GM10248 (cell line): Measurements from ENCODE around the gene VEGFB.

Experiments used
- CTCF ChIA-PET: fragments of 300-600 bp; sonication (Branson Sonifier 250); formaldehyde crosslinking; extraction: SDS; loops from one replicate; lab custom pipeline; 2021; ENCODE audit warnings: antibody characterized with exemption; lab: Yijun Ruan, JAX
- POLR2A ChIA-PET: fragments of 350-650 bp; sonication (Branson Sonifier 250); formaldehyde crosslinking; extraction: SDS; loops from one replicate; lab custom pipeline; 2020; ENCODE audit warnings: antibody characterized with exemption; lab: Yijun Ruan, JAX
- DNase-seq: peaks from one replicate; pipeline ENCODE4 v3.0.0; 2012; ENCODE audit errors: extremely low spot score
- TF ChIP-seq, protein P1 (sequence below): IDR thresholded peaks from 2 replicates; pipeline ENCODE4 v1.5.1; 2012; ENCODE audit warnings: mild to moderate bottlenecking, low read depth; ENCODE audit errors: extremely low read depth, missing control alignments, control extremely low read depth

VEGFB gene

DNA sequence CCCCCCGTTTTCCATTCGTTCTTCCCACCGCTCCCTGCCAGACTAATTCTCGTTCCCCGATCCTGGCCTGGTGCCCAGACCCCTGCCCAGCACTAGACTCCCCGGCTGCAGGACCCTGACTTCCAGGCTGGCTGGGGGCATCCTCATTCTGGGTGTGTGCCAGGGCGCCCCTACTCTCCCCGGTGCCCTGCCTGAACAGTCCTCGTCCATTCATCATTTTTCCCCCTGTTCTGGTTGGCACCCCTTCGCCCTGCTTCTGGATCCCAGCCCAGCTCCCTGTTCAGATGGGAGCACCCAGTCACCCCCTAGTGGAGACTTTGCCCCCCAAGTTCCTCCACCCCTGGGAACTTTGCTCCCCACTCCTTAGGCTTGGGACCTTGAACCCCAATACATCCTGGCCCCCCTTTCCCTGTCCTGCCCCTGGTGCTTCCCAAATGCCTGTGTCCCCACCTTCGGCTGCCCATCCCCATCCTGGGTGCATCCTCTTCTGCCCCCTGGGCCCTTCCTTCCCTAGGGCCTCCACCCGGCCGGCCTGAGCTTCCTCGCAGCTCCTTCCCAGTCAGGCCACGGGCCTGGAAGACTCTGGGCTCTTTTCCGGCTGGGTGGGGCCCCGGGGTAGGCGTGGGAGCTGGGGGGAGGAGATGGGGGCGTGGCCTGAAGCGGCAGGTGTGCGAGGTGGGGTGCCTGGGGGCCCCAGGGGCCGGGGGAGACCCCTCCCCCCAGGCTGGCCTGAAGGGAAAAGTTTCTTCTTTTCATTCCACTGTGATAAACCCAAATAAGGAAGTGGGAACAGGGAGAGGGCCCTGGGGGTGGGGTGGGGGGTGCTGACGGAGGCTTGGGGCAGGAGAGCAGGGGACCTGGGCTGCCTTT, 17.9 kb downstream of the VEGFB start:
- POLR2A ChIA-PET: interaction anchor here (0.9 to 1.3 kb wide), 2 partner anchors 11 to 19 kb away, joined by 3 to 4 read pairs; no protein-coding TSS in a partner anchor
- CTCF ChIA-PET: interaction anchor here (0.8 to 4.6 kb wide), 15 partner anchors 8 to 65 kb away, joined by 3 to 134 read pairs (median 4); partner anchors contain the start of genes BAD, CATSPERZ, FERMT3 and FKBP2

DNA sequence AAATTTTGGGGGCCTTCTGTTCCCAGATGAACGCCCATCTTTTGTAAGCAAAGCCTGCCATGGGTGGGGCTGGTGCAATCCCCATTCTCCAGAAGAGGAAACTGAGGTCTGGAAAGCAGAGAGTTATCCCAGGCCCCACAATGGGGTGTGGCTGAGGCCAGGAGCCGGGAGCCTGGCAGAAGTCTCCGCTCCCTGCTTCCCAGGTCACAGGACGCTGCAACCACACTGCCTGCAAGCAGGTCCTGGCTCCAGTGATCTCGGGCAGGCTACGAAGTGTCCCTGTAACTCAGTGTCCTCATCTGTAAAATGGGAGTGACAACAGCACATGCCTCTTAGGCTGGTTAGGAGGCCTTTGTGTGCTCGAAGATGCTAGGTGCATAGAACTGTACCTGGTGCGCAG, 18.7 kb downstream of the VEGFB start:
- ChIA-PET POLR2A (no interaction called here), CTCF (interaction anchor here (1.4 to 4.6 kb wide), 6 partner anchors 12 to 51 kb away, joined by 4 to 134 read pairs (median 10); partner anchors contain the start of gene FERMT3)
- TF ChIP-seq, protein P1, sequence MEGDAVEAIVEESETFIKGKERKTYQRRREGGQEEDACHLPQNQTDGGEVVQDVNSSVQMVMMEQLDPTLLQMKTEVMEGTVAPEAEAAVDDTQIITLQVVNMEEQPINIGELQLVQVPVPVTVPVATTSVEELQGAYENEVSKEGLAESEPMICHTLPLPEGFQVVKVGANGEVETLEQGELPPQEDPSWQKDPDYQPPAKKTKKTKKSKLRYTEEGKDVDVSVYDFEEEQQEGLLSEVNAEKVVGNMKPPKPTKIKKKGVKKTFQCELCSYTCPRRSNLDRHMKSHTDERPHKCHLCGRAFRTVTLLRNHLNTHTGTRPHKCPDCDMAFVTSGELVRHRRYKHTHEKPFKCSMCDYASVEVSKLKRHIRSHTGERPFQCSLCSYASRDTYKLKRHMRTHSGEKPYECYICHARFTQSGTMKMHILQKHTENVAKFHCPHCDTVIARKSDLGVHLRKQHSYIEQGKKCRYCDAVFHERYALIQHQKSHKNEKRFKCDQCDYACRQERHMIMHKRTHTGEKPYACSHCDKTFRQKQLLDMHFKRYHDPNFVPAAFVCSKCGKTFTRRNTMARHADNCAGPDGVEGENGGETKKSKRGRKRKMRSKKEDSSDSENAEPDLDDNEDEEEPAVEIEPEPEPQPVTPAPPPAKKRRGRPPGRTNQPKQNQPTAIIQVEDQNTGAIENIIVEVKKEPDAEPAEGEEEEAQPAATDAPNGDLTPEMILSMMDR: no peak
- DNase-seq: no peak

More for the DNA sequence above, 17.9 kb downstream of the VEGFB start:
- peak; percentile 50 for DNase-seq
- TF ChIP-seq, protein P1: peak; percentile 31

DNA sequence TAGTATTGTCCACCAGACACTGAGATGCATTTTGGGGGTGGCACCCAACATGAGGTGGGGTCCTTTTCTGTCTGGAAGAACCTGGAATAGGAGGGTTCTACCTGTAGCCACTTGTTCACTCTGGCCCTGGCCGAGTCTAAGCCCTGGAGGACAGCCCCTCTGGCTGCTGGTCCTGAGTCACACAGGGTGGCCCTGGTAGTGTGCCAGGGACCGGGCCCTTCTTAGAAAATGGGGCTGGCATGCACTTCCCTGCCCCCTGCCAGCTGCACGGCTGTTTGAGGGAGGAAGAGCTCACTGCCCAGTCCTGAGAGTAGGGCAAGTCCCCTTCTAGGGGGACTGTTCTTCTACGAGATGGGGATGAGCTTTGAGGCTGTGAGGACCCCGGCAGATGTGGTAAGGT, 19.1 kb downstream of the VEGFB start:
- DNase-seq: no peak
- POLR2A ChIA-PET: interaction anchor here (0.6 kb wide), 1 partner anchor 75 kb away, joined by 4 read pairs; no protein-coding TSS in a partner anchor
- TF ChIP-seq, protein P1: no peak
- CTCF ChIA-PET: interaction anchor here (1.2 to 3.2 kb wide), 3 partner anchors 10 to 48 kb away, joined by 3 to 11 read pairs (median 4); no protein-coding TSS in a partner anchor

DNA sequence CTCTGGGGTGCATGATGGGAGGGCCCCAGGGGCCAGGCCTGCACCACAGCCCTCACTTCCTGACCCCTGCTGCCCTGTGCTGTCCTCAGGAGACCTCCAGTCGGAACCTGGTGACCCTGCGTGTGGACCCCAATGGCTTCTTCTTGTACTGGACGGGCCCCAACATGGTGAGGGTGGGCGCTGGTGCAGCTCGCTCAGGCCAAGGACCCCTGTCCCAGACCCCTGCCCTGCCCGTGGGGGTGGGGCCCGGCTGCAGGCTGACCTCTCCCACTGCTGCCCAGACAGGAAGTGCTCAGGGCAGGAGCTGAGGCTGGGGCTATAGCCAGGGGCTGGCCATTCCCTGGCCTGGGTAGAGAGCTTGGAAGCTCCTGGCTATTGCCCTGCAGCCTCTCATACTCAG, 19.9 kb downstream of the VEGFB start:
- no peak for DNase-seq

DNA sequence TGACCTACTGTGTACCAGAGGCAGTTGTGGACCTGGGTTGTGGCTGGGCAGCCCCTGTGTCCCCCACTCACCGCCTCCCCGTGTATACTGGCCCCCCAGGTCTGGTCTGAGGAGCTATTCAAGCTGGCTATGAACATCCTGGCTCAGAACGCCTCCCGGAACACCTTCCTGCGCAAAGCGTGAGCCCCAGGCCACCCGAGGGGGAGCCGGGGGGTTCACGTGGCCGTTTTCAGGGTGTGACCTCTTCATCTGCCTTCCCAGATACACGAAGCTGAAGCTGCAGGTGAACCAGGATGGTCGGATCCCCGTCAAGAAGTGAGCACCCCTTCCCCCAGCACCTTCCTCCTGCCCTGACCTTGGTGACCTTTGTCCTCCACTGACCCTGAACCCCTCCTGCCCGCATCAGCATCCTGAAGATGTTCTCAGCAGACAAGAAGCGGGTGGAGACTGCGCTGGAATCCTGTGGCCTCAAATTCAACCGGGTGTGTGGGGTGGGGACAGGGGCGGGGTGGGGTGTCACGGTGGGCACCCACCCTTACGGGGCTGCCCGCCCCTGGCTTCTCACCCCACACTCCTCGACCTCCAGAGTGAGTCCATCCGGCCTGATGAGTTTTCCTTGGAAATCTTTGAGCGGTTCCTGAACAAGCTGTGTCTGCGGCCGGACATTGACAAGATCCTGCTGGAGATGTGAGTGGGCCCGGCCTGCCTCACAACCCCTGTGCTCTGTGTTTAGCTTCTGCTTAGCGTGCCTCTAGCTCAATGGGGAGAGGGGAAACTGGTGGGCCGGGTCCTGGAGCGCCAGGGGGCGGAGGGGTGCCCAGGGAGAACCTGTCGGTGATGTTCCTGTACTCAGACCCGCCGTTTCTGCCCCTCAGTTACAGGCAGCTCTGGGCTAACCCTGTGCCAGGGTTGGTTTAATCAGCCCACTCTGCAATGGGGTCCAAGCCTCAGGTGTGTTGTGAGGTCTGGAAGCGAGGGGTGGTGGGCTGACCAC, 21.0 kb downstream of the VEGFB start:
- ChIA-PET POLR2A (interaction anchor here (0.6 kb wide), 1 partner anchor 12 kb away, joined by 5 read pairs; no protein-coding TSS in a partner anchor), CTCF (interaction anchor here (0.7 to 3.2 kb wide), 5 partner anchors 9 to 51 kb away, joined by 3 to 11 read pairs (median 4); partner anchors contain the start of gene ESRRA)
- DNase-seq: no peak
- TF ChIP-seq, protein P1: no peak

More for the DNA sequence above, 19.9 kb downstream of the VEGFB start:
- TF ChIP-seq, protein P1: no peak
- ChIA-PET POLR2A (no interaction called here), CTCF (interaction anchor here (1.2 to 3.2 kb wide), 4 partner anchors 9 to 51 kb away, joined by 3 to 11 read pairs (median 6); partner anchors contain the start of gene ESRRA)

DNA sequence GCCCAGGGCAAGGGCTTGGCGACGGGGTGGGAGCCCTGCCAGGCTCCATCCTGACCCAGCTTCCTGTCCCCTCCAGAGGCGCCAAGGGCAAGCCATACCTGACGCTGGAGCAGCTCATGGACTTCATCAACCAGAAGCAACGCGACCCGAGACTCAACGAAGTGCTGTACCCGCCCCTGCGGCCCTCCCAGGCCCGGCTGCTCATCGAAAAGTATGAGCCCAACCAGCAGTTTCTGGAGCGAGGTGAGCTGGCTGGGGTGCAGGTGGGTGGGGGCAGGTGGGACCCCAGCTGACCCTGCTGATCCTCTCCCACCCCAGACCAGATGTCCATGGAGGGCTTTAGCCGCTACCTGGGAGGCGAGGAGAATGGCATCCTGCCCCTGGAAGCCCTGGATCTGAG, 21.9 kb downstream of the VEGFB start:
- DNase-seq: no peak
- POLR2A ChIA-PET: interaction anchor here (0.6 kb wide), 1 partner anchor 11 kb away, joined by 5 read pairs; no protein-coding TSS in a partner anchor
- TF ChIP-seq, protein P1: no peak
- CTCF ChIA-PET: interaction anchor here (3.2 kb wide), 1 partner anchor 45 kb away, joined by 11 read pairs; no protein-coding TSS in a partner anchor
